Fibroblast of villous mesenchyme (primary cell): ENCODE data around the gene TAPBPL. TPM values are rescaled to one million over a fixed set of nuclear protein-coding genes. Genes with fewer than 3 reads are reported as not detected.

ENCODE experiments used
- DNase-seq: peaks from one replicate; pipeline ENCODE4 v3.0.0-alpha.2; 2010; ENCODE audit warnings: low read depth
- H3K4me3 ChIP-seq: 2 replicates; pipeline ENCODE4 v1.5.1; 2011; ENCODE audit warnings: low read depth, mild to moderate bottlenecking, low read length
- total RNA-seq: library from RNA; depleted of rRNA; stranded (reverse); fragments of >200 nt; gene quantifications from 2 replicates; pipeline ENCODE4 v1.2.3, GENCODE V29; 2012
- TF ChIP-seq, protein P1 (sequence below): IDR thresholded peaks from 2 replicates; pipeline ENCODE4 v1.5.1; 2012; ENCODE audit warnings: low read depth, mild to moderate bottlenecking, low read length; ENCODE audit not compliant: insufficient read depth

The TAPBPL gene
- total RNA-seq, 1 donor = 7.3 TPM

DNA sequence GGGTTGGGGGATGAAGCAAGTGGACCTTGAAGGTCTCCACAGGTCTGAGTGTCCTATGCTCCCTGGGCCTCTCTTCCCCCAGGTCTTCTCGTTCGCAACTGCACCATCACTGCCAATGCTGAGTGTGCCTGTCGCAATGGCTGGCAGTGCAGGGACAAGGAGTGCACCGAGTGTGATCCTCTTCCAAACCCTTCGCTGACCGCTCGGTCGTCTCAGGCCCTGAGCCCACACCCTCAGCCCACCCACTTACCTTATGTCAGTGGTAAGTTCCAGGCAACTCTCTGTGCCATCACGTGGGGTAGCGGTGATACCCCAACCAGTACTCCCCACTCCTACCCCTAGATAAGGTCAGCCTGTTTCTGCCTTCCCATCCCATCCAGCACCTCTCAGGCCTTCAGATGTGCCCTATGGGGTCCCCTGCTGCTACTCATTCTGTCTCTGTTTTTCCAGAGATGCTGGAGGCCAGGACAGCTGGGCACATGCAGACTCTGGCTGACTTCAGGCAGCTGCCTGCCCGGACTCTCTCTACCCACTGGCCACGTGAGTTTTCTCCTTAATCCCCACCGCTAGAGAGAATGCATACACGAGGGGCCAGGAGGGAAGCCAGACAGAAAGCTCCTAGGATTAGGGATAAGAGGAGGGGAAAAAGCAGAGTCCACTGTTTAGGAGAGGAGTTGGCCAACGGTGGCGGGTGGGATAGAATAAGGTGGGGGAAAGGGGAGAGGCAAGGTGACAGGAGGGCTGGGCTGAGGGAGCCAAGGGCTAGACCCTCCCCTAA lies 1.6 kb upstream of the TAPBPL start:
- TF ChIP-seq, protein P1, sequence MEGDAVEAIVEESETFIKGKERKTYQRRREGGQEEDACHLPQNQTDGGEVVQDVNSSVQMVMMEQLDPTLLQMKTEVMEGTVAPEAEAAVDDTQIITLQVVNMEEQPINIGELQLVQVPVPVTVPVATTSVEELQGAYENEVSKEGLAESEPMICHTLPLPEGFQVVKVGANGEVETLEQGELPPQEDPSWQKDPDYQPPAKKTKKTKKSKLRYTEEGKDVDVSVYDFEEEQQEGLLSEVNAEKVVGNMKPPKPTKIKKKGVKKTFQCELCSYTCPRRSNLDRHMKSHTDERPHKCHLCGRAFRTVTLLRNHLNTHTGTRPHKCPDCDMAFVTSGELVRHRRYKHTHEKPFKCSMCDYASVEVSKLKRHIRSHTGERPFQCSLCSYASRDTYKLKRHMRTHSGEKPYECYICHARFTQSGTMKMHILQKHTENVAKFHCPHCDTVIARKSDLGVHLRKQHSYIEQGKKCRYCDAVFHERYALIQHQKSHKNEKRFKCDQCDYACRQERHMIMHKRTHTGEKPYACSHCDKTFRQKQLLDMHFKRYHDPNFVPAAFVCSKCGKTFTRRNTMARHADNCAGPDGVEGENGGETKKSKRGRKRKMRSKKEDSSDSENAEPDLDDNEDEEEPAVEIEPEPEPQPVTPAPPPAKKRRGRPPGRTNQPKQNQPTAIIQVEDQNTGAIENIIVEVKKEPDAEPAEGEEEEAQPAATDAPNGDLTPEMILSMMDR = no peak
- H3K4me3 ChIP-seq = peak overlapping the region; percentile 81
- DNase-seq = peak; percentile 59

DNA sequence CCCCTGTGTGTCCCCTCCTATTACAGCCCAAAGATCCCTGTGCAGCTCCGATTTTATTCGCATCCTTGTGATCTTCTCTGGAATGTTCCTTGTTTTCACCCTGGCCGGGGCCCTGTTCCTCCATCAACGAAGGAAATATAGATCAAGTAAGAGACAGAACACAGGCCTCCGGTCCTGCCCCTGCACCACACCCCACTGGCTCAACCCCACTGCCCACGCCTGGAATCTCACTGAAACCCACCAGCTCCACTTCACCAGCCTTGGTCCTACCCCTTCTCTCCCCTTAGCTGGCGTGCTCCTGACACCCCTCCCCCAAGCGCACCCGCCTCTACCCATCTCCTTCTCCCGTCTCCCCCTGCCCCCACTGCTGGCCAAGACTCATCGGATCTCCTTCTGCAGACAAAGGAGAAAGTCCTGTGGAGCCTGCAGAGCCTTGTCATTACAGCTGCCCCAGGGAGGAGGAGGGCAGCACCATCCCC lies 934 bp upstream of the TAPBPL start:
- DNase-seq = no peak
- H3K4me3 ChIP-seq = peak overlapping the region; percentile 81
- TF ChIP-seq, protein P1 = no peak

DNA sequence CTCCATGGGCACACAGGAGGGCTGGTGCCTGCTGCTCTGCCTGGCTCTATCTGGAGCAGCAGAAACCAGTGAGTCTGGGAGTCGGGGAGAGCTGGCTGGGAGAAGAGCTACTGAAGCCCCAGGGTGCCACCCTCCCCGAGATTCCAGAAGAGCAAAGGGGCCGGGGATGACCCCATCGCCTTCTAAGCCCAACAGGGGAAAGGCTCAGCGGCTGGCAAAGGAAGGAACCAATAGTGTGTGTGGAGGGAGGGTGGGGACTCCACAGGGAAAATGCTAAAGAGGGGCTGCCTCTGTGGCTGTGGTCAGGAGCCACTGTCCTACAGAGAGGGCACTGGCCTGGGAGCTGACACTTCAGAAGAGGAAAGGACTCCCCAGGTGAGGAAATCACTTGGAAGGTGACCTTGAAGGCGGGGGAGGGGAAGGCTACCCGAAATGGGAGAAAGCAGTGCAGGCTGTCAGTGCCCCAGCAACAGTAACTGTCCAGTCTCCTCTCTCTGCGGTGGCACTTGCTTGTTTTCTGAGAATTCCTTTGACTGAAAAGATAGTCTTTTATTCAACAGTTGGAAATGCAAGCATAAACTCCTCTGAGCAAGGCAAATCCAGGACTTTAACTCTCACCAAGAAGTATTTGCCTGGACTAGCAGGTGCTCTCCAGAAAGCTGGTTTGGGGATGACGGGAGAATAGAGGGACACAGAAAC lies 552 bp downstream of the TAPBPL start:
- TF ChIP-seq, protein P1 = no peak
- no peak for DNase-seq
- H3K4me3 ChIP-seq = peak overlapping the region; percentile 81

DNA sequence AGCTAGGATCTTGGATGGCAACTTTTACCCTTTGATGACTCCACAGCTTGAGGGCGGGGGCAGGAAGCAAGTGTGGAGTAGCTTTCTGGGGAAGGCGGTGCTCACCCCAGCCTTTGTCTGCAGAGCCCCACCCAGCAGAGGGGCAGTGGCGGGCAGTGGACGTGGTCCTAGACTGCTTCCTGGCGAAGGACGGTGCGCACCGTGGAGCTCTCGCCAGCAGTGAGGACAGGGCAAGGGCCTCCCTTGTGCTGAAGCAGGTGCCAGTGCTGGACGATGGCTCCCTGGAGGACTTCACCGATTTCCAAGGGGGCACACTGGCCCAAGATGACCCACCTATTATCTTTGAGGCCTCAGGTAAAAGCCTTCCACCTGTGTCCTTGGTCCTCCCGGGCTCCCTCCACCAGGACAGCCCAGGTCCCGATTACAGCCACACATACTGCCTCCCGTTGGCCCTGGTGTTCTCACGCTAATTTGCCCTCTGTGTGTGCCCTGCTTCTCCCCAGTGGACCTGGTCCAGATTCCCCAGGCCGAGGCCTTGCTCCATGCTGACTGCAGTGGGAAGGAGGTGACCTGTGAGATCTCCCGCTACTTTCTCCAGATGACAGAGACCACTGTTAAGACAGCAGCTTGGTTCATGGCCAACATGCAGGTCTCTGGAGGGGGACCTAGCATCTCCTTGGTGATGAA lies 1.2 kb downstream of the TAPBPL start:
- no peak for DNase-seq
- TF ChIP-seq, protein P1 = no peak
- H3K4me3 ChIP-seq = peak overlapping the region; percentile 81

DNA sequence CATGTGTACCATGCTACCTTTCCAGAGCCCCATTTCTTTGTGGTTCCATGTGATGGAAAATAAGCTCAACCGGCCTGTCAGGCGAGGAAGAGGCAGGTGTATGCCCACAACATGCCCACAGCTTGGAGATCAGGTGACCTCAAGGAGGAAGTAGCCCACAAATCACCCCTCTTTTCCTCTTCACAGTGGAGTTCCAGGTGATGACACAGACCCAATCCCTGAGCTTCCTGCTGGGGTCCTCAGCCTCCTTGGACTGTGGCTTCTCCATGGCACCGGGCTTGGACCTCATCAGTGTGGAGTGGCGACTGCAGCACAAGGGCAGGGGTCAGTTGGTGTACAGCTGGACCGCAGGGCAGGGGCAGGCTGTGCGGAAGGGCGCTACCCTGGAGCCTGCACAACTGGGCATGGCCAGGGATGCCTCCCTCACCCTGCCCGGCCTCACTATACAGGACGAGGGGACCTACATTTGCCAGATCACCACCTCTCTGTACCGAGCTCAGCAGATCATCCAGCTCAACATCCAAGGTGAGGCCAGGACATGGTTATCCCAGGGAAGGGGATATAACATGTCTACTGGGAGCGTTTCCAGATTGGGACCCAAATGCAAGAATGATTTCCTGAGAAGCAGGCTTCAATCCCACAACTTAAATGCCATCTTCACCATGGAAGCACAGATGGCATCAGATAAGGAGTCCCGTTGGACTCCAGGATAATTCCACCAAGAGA lies 5.5 kb downstream of the TAPBPL start:
- no peak overlapping the region for H3K4me3 ChIP-seq
- TF ChIP-seq, protein P1 = no peak
- no peak for DNase-seq

DNA sequence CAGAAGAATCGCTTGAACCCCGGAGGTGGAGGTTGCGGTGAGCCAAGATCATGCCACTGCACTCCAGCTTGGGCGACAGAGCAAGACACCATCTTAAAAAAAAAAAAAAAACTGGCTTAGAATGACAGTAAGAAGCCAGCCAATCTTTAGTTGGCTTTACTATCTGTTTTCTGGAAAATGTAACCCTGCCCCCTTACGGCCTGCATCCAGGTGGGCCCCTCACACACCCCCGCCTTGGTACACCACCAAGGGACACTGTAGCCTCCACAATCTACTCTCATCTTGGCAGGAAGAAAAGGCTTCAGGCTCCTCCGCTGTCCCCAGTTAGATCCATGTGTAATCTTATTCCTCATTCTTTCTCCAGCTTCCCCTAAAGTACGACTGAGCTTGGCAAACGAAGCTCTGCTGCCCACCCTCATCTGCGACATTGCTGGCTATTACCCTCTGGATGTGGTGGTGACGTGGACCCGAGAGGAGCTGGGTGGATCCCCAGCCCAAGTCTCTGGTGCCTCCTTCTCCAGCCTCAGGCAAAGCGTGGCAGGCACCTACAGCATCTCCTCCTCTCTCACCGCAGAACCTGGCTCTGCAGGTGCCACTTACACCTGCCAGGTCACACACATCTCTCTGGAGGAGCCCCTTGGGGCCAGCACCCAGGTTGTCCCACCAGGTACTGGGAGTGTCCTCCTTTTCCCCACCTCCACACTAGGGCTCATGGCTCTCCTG lies 6.6 kb downstream of the TAPBPL start:
- no peak overlapping the region for H3K4me3 ChIP-seq
- no peak for DNase-seq
- TF ChIP-seq, protein P1 = no peak
